ENCODE results near the gene FOXN1.

FOXN1 gene

GRCh38 chr17:28526381-28526780 lies 20.2 kb downstream of the FOXN1 start:
- no peak for DNase-seq

DNA sequence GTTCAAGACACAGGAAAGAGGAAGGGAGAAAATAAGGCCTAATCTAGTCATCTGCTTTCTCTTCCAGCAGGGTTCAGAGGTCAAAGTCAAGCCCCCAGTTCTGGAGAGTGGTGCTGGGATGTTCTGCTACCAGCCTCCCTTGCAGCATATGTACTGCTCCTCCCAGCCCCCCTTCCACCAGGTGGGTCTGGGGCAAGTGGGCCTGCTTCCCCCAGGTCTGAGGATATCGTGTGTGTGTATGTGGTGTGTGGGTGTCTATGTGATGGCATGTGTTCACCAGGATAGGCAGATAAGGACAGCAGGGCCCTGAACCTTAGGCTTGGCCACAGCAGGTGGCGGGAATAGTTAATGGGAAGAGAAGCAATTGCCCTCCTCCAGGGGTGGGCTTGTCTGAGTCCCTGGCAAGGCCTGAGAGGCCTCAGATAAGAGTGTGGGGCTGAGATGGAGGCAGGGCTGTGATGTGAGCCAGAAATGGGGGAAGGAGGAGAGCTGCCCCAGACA lies 21.1 kb downstream of the FOXN1 start:
- DNase-seq: no peak

- DNase-seq: no peak
These were observed 21.7 kb downstream of the FOXN1 start for GRCh38 chr17:28527859-28528258.

DNA sequence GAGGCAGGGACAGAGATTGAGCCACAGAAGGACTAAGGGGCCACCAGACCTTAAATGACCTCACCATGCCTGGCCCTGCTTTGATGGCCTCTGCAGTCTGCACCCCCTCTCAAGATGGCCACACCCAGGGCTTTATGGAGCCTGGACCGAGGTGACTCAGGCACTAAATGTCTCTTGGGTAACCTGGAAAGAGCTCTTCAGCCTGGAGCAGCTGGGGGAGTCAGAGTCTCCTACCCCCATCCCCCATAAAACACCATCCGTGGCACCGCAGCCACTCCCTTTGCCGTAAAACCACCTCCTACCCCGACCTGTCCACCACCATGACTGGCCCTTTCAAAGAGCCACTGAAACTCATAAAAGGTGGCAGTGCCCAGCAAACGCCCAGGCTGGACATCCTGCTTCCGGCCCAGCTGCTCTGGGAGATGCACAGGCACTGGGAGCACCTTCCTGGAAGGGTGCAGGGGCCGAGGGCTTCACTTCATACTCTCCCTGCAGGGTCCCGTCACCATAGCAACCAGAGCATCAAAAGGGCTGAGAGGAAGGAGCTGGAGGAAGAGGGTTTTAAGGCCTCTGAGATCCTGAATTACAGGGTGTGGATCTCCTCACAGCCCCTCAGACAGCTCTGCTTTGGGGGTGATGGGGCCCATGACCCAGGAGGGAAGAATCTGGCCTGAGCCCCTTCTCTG lies 22.3 kb downstream of the FOXN1 start:
- DNase-seq: no peak

- DNase-seq: no peak
These were observed 22.9 kb downstream of the FOXN1 start for GRCh38 chr17:28529013-28529400.

- DNase-seq: no peak
These were observed 24.1 kb downstream of the FOXN1 start for GRCh38 chr17:28530250-28530649.

GRCh38 chr17:28530926-28531325 lies 24.8 kb downstream of the FOXN1 start:
- DNase-seq: no peak

DNA sequence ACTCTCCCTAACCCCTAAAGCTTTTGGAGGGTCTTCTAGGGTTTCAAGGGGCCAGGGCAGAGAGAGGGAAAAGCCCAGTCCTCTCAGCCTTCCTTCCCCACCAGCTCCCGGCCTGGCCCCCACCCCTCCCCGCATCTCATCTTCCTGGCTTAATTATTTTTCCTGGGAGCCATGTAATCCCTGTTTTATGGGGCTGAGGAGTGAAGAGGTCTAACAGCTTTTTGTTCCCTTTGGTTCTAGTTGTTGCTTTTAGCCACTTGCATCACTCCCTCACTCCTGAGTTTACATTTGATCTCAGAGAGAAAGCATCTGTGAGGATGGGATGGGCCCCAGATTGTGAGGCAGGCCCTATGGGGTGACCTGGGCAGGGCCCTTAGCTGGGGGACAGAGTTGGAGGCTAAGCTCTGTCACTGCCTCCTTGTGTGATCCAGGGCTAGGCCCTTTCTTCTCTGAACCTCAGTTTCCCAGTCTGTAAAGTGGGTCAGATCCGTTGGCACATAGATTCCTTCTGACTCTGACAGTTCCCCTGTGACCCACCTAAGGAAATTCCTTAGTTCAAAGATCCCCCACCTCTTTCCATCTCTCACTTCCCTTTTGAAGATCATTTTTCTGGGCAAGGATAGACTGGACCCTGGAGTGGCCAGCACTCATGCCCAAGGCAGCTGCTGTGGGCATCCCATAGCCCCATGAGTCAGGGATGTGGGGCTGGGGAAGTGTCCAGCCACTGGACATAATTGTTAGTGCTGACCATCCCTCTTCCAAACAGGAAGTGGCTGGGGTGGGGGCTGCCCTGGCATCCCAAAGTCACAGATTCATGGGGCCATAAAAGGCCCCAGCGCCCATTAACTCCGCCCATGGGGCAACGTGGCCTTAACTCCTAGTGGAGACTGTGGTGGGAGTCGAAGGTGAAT lies 26.2 kb downstream of the FOXN1 start:
- no peak for DNase-seq

GRCh38 chr17:28533091-28533807 lies 27.1 kb downstream of the FOXN1 start:
- no peak for DNase-seq

DNA sequence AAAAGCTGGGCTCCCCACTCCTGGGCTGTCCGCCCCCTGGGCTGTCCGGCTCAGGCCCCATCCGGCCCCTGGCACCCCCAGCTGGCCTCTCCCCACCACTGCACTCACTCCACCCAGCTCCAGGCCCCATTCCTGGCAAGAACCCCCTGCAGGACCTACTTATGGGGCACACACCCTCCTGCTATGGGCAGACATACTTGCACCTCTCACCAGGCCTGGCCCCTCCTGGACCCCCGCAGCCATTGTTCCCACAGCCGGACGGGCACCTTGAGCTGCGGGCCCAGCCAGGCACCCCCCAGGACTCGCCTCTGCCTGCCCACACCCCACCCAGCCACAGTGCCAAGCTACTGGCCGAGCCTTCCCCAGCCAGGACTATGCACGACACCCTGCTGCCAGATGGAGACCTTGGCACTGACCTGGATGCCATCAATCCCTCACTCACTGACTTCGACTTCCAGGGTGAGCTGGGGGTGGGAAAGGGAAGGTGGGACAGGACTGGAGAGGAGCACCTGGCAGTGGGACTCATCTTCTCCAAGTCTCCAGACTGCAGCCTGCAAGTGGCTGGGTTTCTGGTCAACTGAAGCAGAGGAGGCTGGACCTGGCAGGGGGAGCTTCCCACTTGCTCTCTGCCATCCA lies 28.7 kb downstream of the FOXN1 start:
- no peak for DNase-seq

DNA sequence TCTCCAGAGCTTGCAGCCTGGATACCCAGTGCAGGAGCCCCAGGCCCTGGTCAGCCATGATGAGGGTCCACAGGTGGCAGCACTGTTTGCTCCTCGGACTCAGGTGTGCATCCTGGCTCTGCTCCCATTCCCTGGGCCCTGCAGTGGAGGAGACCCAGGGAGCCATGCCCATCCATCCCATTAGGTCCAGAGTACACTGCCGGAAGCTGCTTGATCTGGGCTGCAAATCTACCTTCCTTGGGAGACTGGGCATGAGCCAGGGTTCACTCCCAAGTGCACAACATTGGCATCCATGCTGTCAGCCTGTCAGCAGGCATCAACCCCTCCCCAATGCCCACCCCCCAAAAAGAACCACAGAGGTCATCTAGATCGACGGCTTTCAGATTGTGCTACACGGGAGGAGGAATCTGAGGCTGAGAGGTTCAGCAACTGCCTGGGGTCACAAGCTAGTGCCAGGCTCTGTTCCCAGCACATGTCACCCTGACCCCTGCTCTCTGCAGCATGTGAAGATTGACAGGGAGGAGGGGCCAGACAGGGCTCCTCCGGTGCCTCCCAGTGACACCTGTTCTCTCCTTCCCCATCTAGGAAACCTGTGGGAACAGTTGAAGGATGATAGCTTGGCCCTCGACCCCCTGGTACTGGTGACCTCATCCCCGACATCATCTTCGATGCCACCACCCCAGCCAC lies 30.5 kb downstream of the FOXN1 start:
- no peak for DNase-seq

- no peak for DNase-seq
These were observed 31.1 kb downstream of the FOXN1 start for GRCh38 chr17:28537219-28537610.

GRCh38 chr17:28538296-28538895 lies 32.2 kb downstream of the FOXN1 start:
- no peak for DNase-seq

DNA sequence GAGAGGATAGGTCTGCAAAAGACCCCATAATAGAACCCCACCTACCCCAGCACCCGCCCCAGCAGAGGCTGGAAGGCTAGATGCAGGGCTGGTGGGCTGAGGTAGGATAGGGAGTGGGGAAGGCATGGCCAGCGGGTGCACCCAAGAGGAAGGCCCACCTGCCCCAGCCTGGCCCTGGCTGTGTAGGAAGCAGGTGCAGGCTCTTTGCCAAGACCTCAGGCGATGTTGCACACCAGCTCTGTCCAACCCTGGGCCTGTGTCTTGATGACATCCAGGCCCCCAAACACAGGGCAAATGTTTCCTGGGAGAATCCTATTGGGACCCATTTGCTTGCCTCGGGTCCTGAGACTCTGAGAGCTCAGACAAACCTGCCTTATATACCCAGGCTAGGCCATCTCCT lies 34.1 kb downstream of the FOXN1 start:
- DNase-seq: no peak

- DNase-seq: no peak
These were observed 35.3 kb downstream of the FOXN1 start for GRCh38 chr17:28541439-28541838.

- DNase-seq: no peak
These were observed 38.4 kb downstream of the FOXN1 start for GRCh38 chr17:28544402-28545140.

- DNase-seq: no peak
These were observed 39.0 kb downstream of the FOXN1 start for GRCh38 chr17:28545141-28545503.

- peak; percentile 22 for DNase-seq
These were observed 39.8 kb downstream of the FOXN1 start for GRCh38 chr17:28545787-28546415.

- DNase-seq: no peak
These were observed 41.0 kb downstream of the FOXN1 start for GRCh38 chr17:28547096-28547622.

All from fibroblast of skin of scalp (primary cell).